ENCODE results near the gene KIF16B. TPM values are rescaled to one million over a fixed set of nuclear protein-coding genes. Genes with fewer than 3 reads are reported as not detected.

Gene KIF16B
- total and polyA plus RNA-seq, 9 of the 15 experiments (the other 6 are each of a cell fraction or from before 2014, with no cell fraction given) = 1.00 to 10.6 (median 8.5) TPM

- no peak for TF ChIP-seq CLOCK (CRISPR knock-in tag; IDR thresholded peaks at IDR 0.05; ENCODE audit: borderline replicate concordance)
- no peak for TF ChIP-seq MLLT1 (IDR thresholded peaks at IDR 0.05)
- TF ChIP-seq HSF4 (CRISPR knock-in tag; IDR thresholded peaks at IDR 0.05; ENCODE audit: borderline replicate concordance) = no peak
Measured at GRCh38 chr20:16581241-16581640, 8.0 kb upstream of the KIF16B start (continued).

- FAIRE-seq (no peak), ATAC-seq (no peak), DNase-seq (ENCODE audit: extremely low read depth in 1 of 4, low spot score in 3 of 4) (no peak)
- POLR2A ChIA-PET = no interaction called here
- no peak for TF ChIP-seq EGR1 (conservative IDR thresholded peaks at IDR 0.05)
- TF ChIP-seq TRIM25 (IDR thresholded peaks at IDR 0.05; ENCODE audit: borderline replicate concordance) = no peak
- no peak for TF ChIP-seq MYBL2 (IDR thresholded peaks at IDR 0.05; ENCODE audit: low read depth)
- no peak for TF ChIP-seq MYBL2 (CRISPR knock-in tag; IDR thresholded peaks at IDR 0.05; ENCODE audit: borderline replicate concordance)
- TF ChIP-seq RBBP5 (IDR thresholded peaks at IDR 0.05; ENCODE audit: borderline replicate concordance, insufficient read depth, low read length, poor library complexity, severe bottlenecking) = no peak
- no peak for TF ChIP-seq ZSCAN29 (IDR thresholded peaks at IDR 0.05)
- TF ChIP-seq BRD4 (IDR thresholded peaks at IDR 0.05) = no peak
- no peak for TF ChIP-seq NR4A1 (CRISPR knock-in tag; IDR thresholded peaks at IDR 0.05)
- TF ChIP-seq NR4A1 (tag; IDR thresholded peaks at IDR 0.05) = no peak
- intact Hi-C loops (cut with micrococcal nuclease) (no loop called here), in situ Hi-C loops (cut with MboI) (no loop called here)
- CTCF ChIA-PET (ENCODE audit: low intra/inter-chr PET ratio) = no interaction called here
- 0% methylated on average over 2 of the region's 2 CpGs for WGBS (ENCODE audit: insufficient coverage, low coverage, missing lambda C conversion rate)
- H3K4me2 ChIP-seq (ENCODE audit: insufficient read depth, low read length) = no peak overlapping the region
- H3K36me3 ChIP-seq (ENCODE audit: control insufficient read depth, insufficient read depth, low read length) = no peaks in the 10 kb centered on the region
- H3K9me1 ChIP-seq (ENCODE audit: control insufficient read depth, insufficient read depth, low read length) = no peaks in the 10 kb centered on the region
- H4K20me1 ChIP-seq (replicated peaks; ENCODE audit: control insufficient read depth, insufficient read depth, low read length) = no peaks in the 10 kb centered on the region
- no peaks in the 10 kb centered on the region for H3K79me2 ChIP-seq (ENCODE audit: control insufficient read depth, insufficient read depth, low read length)
- no TSS peak for BruUV-seq (replicated peaks)
- H3K9me3 ChIP-seq (replicated peaks; ENCODE audit: control insufficient read depth, insufficient read depth, low read depth, low read length) = no peaks in the 10 kb centered on the region
- peaks cover 0 to 7% of the 10 kb centered on the region in 2 experiments; a peak in 1 of 5 replicates for H3K4me1 ChIP-seq (replicated peaks in 1 of 2; ENCODE audit: control insufficient read depth in 2 of 2, insufficient read depth in 2 of 2, low read length in 2 of 2)
- H3K9ac ChIP-seq (ENCODE audit: insufficient read depth in 1 of 2, low read depth in 2 of 2, low read length in 2 of 2) = no peak overlapping the region
- no peak overlapping the region for H3K4me3 ChIP-seq
- H3K27ac ChIP-seq (ENCODE audit: extremely low read depth, low read depth, low read length) = no peak overlapping the region
- H2AFZ ChIP-seq (ENCODE audit: low read depth, low read length) = no peak overlapping the region
- H3K27me3 ChIP-seq (ENCODE audit: control insufficient read depth in 2 of 2, insufficient read depth in 2 of 2, low read length in 2 of 2) = no peaks in the 10 kb centered on the region; a peak in 1 of 5 replicates
Measured at GRCh38 chr20:16580620-16581019, 7.4 kb upstream of the KIF16B start.
